Activated CD4-positive, CD25-positive, alpha-beta regulatory T cell treated with anti-CD3 and anti-CD28 coated beads, Interleukin-2, amount 50 U/mL, for 72 hours (primary cell): ENCODE data around the gene PLA1A.
"Not testable (repeated sequence)": the region's sequence is repeated elsewhere in the genome, so short reads cannot be mapped to it uniquely, and the experiment has no call there.

Experiments
- DNase-seq: peaks from one replicate; pipeline ENCODE4 v3.0.0; 2021

PLA1A gene

GRCh38 chr3:119597548-119598288 is at the start of gene PLA1A:
TSS of gene PLA1A (plus strand) at chr3:119597885. CDS start at chr3:119597914, 29 bp downstream.
- no peak for DNase-seq

GRCh38 chr3:119548341-119548740 is 49.3 kb upstream of the PLA1A start:
- no peak for DNase-seq

GRCh38 chr3:119550192-119550910 is 47.3 kb upstream of the PLA1A start:
- DNase-seq: no peak

GRCh38 chr3:119551598-119551997 is 46.1 kb upstream of the PLA1A start:
- no peak for DNase-seq

- not testable (repeated sequence) for DNase-seq
Observed at GRCh38 chr3:119552928-119553327, 44.8 kb upstream of the PLA1A start.

- DNase-seq: no peak
Observed at GRCh38 chr3:119553823-119554415, 43.8 kb upstream of the PLA1A start.

GRCh38 chr3:119555309-119555735 is 42.4 kb upstream of the PLA1A start:
- DNase-seq: no peak

- no peak for DNase-seq
Observed at GRCh38 chr3:119555929-119556328, 41.8 kb upstream of the PLA1A start.

GRCh38 chr3:119557192-119557876 is 40.4 kb upstream of the PLA1A start:
- no peak for DNase-seq

GRCh38 chr3:119557877-119558269 is 39.8 kb upstream of the PLA1A start:
- no peak for DNase-seq

GRCh38 chr3:119558626-119559317 is 38.9 kb upstream of the PLA1A start:
- no peak for DNase-seq

- DNase-seq: peak; percentile 57
Observed at GRCh38 chr3:119559441-119559963, 38.2 kb upstream of the PLA1A start, which contains the start of gene CD80. TSS of gene CD80 (minus strand) at chr3:119559614. CDS start at chr3:119557728, 1,886 bp downstream.

GRCh38 chr3:119560160-119560559 is 37.5 kb upstream of the PLA1A start:
- no peak for DNase-seq

GRCh38 chr3:119562307-119562961 is 35.3 kb upstream of the PLA1A start:
- no peak for DNase-seq

GRCh38 chr3:119563334-119563733 is 34.4 kb upstream of the PLA1A start:
- DNase-seq: not testable (repeated sequence)

- no peak for DNase-seq
Observed at GRCh38 chr3:119569156-119569555, 28.5 kb upstream of the PLA1A start.

- DNase-seq: no peak
Observed at GRCh38 chr3:119570229-119570628, 27.5 kb upstream of the PLA1A start.

- DNase-seq: no peak
Observed at GRCh38 chr3:119571230-119571629, 26.5 kb upstream of the PLA1A start.

- no peak for DNase-seq
Observed at GRCh38 chr3:119571688-119572087, 26.0 kb upstream of the PLA1A start.

GRCh38 chr3:119575507-119575906 is 22.2 kb upstream of the PLA1A start:
- DNase-seq: no peak

GRCh38 chr3:119579366-119580066 is 18.2 kb upstream of the PLA1A start, which contains the start of gene ADPRH:
TSS of gene ADPRH (plus strand) at chr3:119579492. CDS start at chr3:119582170, 2,678 bp downstream.
- DNase-seq: peak; percentile 78
